Measurements from ENCODE around the gene GATA5.

GATA5 gene

DNA sequence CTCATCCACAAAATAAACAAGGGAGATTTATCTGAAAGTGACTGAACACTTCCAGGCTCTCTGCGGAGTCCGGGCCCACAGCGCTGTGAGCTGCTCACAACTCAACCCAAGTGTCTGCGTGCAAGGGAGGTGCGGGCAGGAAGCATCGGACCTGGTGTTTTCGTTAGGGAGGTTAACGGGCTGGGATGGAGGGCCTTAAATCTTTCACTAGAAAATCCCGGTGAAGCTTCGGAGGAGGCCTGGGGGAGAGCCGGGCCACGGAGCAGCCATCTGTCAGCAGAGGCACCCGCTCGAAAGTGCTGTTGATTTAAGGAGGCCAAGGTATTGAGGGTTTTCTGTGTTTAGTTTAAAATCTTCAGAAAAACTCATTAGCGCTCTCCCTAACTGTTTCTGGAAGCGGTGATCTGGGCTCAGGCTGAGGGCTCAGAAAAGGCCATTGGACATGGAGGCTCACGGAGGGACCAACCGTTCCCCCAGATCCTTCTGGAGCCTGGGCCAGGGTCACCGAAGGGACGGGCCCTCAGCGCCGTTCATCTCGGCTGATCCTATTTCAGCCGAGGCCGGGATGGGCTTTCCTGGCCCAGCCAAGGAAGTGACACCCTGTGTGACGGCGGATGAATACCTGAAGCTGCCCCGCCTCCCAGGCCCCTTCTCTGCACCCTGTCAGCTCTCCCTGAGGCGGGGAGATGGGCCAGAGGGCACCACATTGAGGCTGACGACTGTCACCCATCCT, 20.7 kb downstream of the GATA5 start:
- no peak overlapping the region for H3K4me3 ChIP-seq (ENCODE audit: insufficient read depth in 1 of 2, low read depth in 1 of 2, low read length in 2 of 2)
- H3K23ac ChIP-seq (ENCODE audit: low read length in 2 of 2), result no peak overlapping the region
- no peak overlapping the region for H2BK12ac ChIP-seq (ENCODE audit: low read length in 2 of 2)
- no peak overlapping the region for H4K91ac ChIP-seq (ENCODE audit: low read length)
- H4K8ac ChIP-seq (ENCODE audit: low read length), result no peak overlapping the region
- H3K27ac ChIP-seq (ENCODE audit: low read length, poor library complexity, severe bottlenecking), result no peak overlapping the region
- H3K36me3 ChIP-seq (ENCODE audit: control insufficient read depth in 1 of 2, insufficient read depth in 2 of 2, low read depth in 1 of 2, low read length in 2 of 2), result no peaks in the 10 kb centered on the region
- H3K9me3 ChIP-seq (ENCODE audit: control insufficient read depth, low read length), result no peaks in the 10 kb centered on the region
- H3K14ac ChIP-seq (ENCODE audit: low read length in 2 of 2), result no peak overlapping the region
- peaks cover 51 to 78% of the 10 kb centered on the region in 2 experiments for H3K27me3 ChIP-seq (ENCODE audit: control insufficient read depth in 1 of 2, insufficient read depth in 1 of 2, low read length in 2 of 2)
- no peak overlapping the region for H3K4ac ChIP-seq (ENCODE audit: low read depth in 1 of 2, low read length in 2 of 2)
- no peak overlapping the region for H2BK5ac ChIP-seq (ENCODE audit: low read depth, low read length, poor library complexity, severe bottlenecking)
- no peaks in the 10 kb centered on the region for H3K4me1 ChIP-seq (ENCODE audit: control insufficient read depth, insufficient read depth, low read depth, low read length)
- no peak overlapping the region for H2AFZ ChIP-seq (ENCODE audit: low read depth, low read length)
- H2BK15ac ChIP-seq (ENCODE audit: low read depth, poor library complexity, severe bottlenecking), result no peak overlapping the region
- H2BK120ac ChIP-seq (ENCODE audit: low read depth, low read length), result no peak overlapping the region
- DNase-seq, result peak; percentile 13
- no peak overlapping the region for H3K4me2 ChIP-seq (ENCODE audit: low read length, poor library complexity, severe bottlenecking)
- no peaks in the 10 kb centered on the region for H3K79me1 ChIP-seq (replicated peaks; ENCODE audit: low read length, poor library complexity, severe bottlenecking)
- 35% methylated on average over 30 of the region's 30 CpGs for WGBS
- H2AK5ac ChIP-seq (ENCODE audit: low read length, severe bottlenecking), result no peak overlapping the region
- H3K9ac ChIP-seq (ENCODE audit: low read length), result no peak overlapping the region
- peak overlapping the region in 1 of 2 experiments; percentile 22 for H3K18ac ChIP-seq (ENCODE audit: low read depth in 1 of 2, low read length in 2 of 2)

DNA sequence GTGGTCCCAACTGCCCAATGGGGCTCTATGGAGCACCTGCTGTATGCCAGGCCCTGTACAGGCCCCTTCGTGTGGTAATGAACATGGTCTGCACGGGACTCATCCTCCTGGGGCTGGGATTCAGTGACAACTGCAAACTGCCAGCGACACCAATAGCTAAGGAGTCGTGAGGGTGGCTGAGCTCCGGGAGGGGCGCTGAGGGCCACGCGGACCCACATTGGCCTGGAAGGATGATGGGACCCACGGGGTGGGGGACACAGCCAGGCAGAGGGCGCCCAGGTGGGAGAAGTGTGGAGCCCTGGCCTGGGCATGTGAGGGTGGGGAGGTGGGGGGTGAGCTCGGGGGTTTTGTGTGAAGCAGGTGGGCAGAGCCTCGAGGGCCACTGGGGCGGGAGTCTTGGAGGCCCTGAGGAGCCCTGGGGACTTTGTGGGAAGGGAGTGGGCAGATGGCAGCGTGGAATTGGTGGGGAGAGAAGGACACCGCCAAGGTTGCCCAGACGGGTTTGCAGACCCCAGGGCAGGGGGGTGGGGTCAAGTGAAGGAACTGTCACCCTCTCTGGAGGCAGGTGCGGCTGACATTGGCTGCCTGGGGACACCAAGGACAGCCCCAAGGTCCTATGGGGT, 22.5 kb downstream of the GATA5 start:
- no peak overlapping the region for H3K4ac ChIP-seq (ENCODE audit: low read depth in 1 of 2, low read length in 2 of 2)
- H2BK12ac ChIP-seq (ENCODE audit: low read length in 2 of 2), result no peak overlapping the region
- H3K27me3 ChIP-seq (ENCODE audit: control insufficient read depth in 1 of 2, insufficient read depth in 1 of 2, low read length in 2 of 2), result peaks cover 57 to 77% of the 10 kb centered on the region in 2 experiments
- DNase-seq, result no peak
- no peaks in the 10 kb centered on the region for H3K9me3 ChIP-seq (ENCODE audit: control insufficient read depth, low read length)
- H3K4me1 ChIP-seq (ENCODE audit: control insufficient read depth, insufficient read depth, low read depth, low read length), result no peaks in the 10 kb centered on the region
- no peak overlapping the region for H2AFZ ChIP-seq (ENCODE audit: low read depth, low read length)
- H2BK5ac ChIP-seq (ENCODE audit: low read depth, low read length, poor library complexity, severe bottlenecking), result no peak overlapping the region
- H3K79me1 ChIP-seq (replicated peaks; ENCODE audit: low read length, poor library complexity, severe bottlenecking), result no peaks in the 10 kb centered on the region
- no peak overlapping the region for H3K27ac ChIP-seq (ENCODE audit: low read length, poor library complexity, severe bottlenecking)
- H2BK15ac ChIP-seq (ENCODE audit: low read depth, poor library complexity, severe bottlenecking), result no peak overlapping the region
- no peak overlapping the region for H3K18ac ChIP-seq (ENCODE audit: low read depth in 1 of 2, low read length in 2 of 2)
- H3K36me3 ChIP-seq (ENCODE audit: control insufficient read depth in 1 of 2, insufficient read depth in 2 of 2, low read depth in 1 of 2, low read length in 2 of 2), result no peaks in the 10 kb centered on the region
- H3K4me2 ChIP-seq (ENCODE audit: low read length, poor library complexity, severe bottlenecking), result no peak overlapping the region
- no peak overlapping the region for H3K23ac ChIP-seq (ENCODE audit: low read length in 2 of 2)
- H2AK5ac ChIP-seq (ENCODE audit: low read length, severe bottlenecking), result no peak overlapping the region
- H2BK120ac ChIP-seq (ENCODE audit: low read depth, low read length), result no peak overlapping the region
- no peak overlapping the region for H3K14ac ChIP-seq (ENCODE audit: low read length in 2 of 2)
- no peak overlapping the region for H4K91ac ChIP-seq (ENCODE audit: low read length)
- H4K8ac ChIP-seq (ENCODE audit: low read length), result no peak overlapping the region
- 83% methylated on average over 16 of the region's 17 CpGs for WGBS
- H3K4me3 ChIP-seq (ENCODE audit: insufficient read depth in 1 of 2, low read depth in 1 of 2, low read length in 2 of 2), result no peak overlapping the region
- H3K9ac ChIP-seq (ENCODE audit: low read length), result no peak overlapping the region

GRCh38 chr20:62452475-62453095, 23.2 kb downstream of the GATA5 start:
- H3K14ac ChIP-seq (ENCODE audit: low read length in 2 of 2), result no peak overlapping the region
- no peaks in the 10 kb centered on the region for H3K79me1 ChIP-seq (replicated peaks; ENCODE audit: low read length, poor library complexity, severe bottlenecking)
- 81% methylated on average over 16 of the region's 18 CpGs for WGBS
- no peak overlapping the region for H2BK12ac ChIP-seq (ENCODE audit: low read length in 2 of 2)
- no peak overlapping the region for H3K27ac ChIP-seq (ENCODE audit: low read length, poor library complexity, severe bottlenecking)
- no peak for DNase-seq
- no peaks in the 10 kb centered on the region for H3K36me3 ChIP-seq (ENCODE audit: control insufficient read depth in 1 of 2, insufficient read depth in 2 of 2, low read depth in 1 of 2, low read length in 2 of 2)
- no peak overlapping the region for H2AFZ ChIP-seq (ENCODE audit: low read depth, low read length)
- H2BK120ac ChIP-seq (ENCODE audit: low read depth, low read length), result no peak overlapping the region
- H4K8ac ChIP-seq (ENCODE audit: low read length), result no peak overlapping the region
- H2BK15ac ChIP-seq (ENCODE audit: low read depth, poor library complexity, severe bottlenecking), result no peak overlapping the region
- no peaks in the 10 kb centered on the region for H3K4me1 ChIP-seq (ENCODE audit: control insufficient read depth, insufficient read depth, low read depth, low read length)
- no peak overlapping the region for H3K9ac ChIP-seq (ENCODE audit: low read length)
- H3K18ac ChIP-seq (ENCODE audit: low read depth in 1 of 2, low read length in 2 of 2), result no peak overlapping the region
- H3K4me3 ChIP-seq (ENCODE audit: insufficient read depth in 1 of 2, low read depth in 1 of 2, low read length in 2 of 2), result no peak overlapping the region
- no peak overlapping the region for H2AK5ac ChIP-seq (ENCODE audit: low read length, severe bottlenecking)
- no peak overlapping the region for H3K23ac ChIP-seq (ENCODE audit: low read length in 2 of 2)
- H2BK5ac ChIP-seq (ENCODE audit: low read depth, low read length, poor library complexity, severe bottlenecking), result no peak overlapping the region
- H3K27me3 ChIP-seq (ENCODE audit: control insufficient read depth in 1 of 2, insufficient read depth in 1 of 2, low read length in 2 of 2), result peaks cover 57 to 77% of the 10 kb centered on the region in 2 experiments
- H3K4ac ChIP-seq (ENCODE audit: low read depth in 1 of 2, low read length in 2 of 2), result no peak overlapping the region
- no peak overlapping the region for H3K4me2 ChIP-seq (ENCODE audit: low read length, poor library complexity, severe bottlenecking)
- no peaks in the 10 kb centered on the region for H3K9me3 ChIP-seq (ENCODE audit: control insufficient read depth, low read length)
- no peak overlapping the region for H4K91ac ChIP-seq (ENCODE audit: low read length)

DNA sequence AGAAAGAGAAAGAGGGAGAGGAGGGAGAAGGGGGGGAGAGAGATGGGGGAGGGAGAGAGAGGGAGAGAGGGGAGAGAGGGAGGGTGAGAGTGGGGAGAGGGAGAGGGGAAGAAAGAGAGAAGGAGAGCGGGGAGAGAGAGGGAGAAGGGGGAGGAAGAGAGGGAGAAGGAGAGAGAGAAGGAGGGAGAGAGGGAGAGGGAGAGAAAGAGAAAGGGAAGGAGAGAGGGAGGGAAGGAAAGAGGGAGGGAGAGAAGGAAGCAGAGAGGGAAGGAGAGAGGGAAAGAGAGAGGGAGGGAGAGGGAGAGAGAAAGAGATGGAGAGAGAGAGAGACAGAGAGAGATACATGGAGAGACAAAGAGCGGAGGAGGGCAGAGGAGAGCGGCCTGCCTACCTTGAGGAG, 23.8 kb downstream of the GATA5 start:
- H2BK12ac ChIP-seq (ENCODE audit: low read length in 2 of 2), result no peak overlapping the region
- no peak overlapping the region for H4K8ac ChIP-seq (ENCODE audit: low read length)
- H3K27ac ChIP-seq (ENCODE audit: low read length, poor library complexity, severe bottlenecking), result no peak overlapping the region
- H4K91ac ChIP-seq (ENCODE audit: low read length), result no peak overlapping the region
- H3K23ac ChIP-seq (ENCODE audit: low read length in 2 of 2), result no peak overlapping the region
- H3K79me1 ChIP-seq (replicated peaks; ENCODE audit: low read length, poor library complexity, severe bottlenecking), result no peaks in the 10 kb centered on the region
- 93% methylated on average over 3 of the region's 3 CpGs for WGBS
- no peak for DNase-seq
- H3K18ac ChIP-seq (ENCODE audit: low read depth in 1 of 2, low read length in 2 of 2), result no peak overlapping the region
- H3K9me3 ChIP-seq (ENCODE audit: control insufficient read depth, low read length), result no peaks in the 10 kb centered on the region
- H3K4ac ChIP-seq (ENCODE audit: low read depth in 1 of 2, low read length in 2 of 2), result no peak overlapping the region
- H2BK5ac ChIP-seq (ENCODE audit: low read depth, low read length, poor library complexity, severe bottlenecking), result no peak overlapping the region
- H3K14ac ChIP-seq (ENCODE audit: low read length in 2 of 2), result no peak overlapping the region
- no peak overlapping the region for H3K4me3 ChIP-seq (ENCODE audit: insufficient read depth in 1 of 2, low read depth in 1 of 2, low read length in 2 of 2)
- no peaks in the 10 kb centered on the region for H3K4me1 ChIP-seq (ENCODE audit: control insufficient read depth, insufficient read depth, low read depth, low read length)
- no peak overlapping the region for H3K9ac ChIP-seq (ENCODE audit: low read length)
- H2BK15ac ChIP-seq (ENCODE audit: low read depth, poor library complexity, severe bottlenecking), result no peak overlapping the region
- no peak overlapping the region for H2AFZ ChIP-seq (ENCODE audit: low read depth, low read length)
- H2AK5ac ChIP-seq (ENCODE audit: low read length, severe bottlenecking), result no peak overlapping the region
- H3K36me3 ChIP-seq (ENCODE audit: control insufficient read depth in 1 of 2, insufficient read depth in 2 of 2, low read depth in 1 of 2, low read length in 2 of 2), result no peaks in the 10 kb centered on the region
- peaks cover 57 to 78% of the 10 kb centered on the region in 2 experiments for H3K27me3 ChIP-seq (ENCODE audit: control insufficient read depth in 1 of 2, insufficient read depth in 1 of 2, low read length in 2 of 2)
- no peak overlapping the region for H2BK120ac ChIP-seq (ENCODE audit: low read depth, low read length)
- H3K4me2 ChIP-seq (ENCODE audit: low read length, poor library complexity, severe bottlenecking), result no peak overlapping the region
